T-helper 2 cell treated with Interferon-gamma antibody and Interleukin-4, amounts not matched to agents 100 ng/mL and 5 ng/mL, for 36 hours (primary cell): Measurements from ENCODE around the gene C2orf81. TPM values are rescaled to one million over a fixed set of nuclear protein-coding genes. Genes with fewer than 3 reads are reported as not detected.

Experiments
- intact Hi-C: fragments of 100-400 bp; cut with micrococcal nuclease; formaldehyde crosslinking; loops from one replicate; pipeline ENCODE4 v1.15.1; 2023
- total RNA-seq: library from RNA; stranded (reverse); gene quantifications from 2 replicates; pipeline ENCODE4 v1.2.3, GENCODE V29; 2022

The C2orf81 gene
- total RNA-seq, 1 donor from 2014 or later, result 1.5 TPM

DNA sequence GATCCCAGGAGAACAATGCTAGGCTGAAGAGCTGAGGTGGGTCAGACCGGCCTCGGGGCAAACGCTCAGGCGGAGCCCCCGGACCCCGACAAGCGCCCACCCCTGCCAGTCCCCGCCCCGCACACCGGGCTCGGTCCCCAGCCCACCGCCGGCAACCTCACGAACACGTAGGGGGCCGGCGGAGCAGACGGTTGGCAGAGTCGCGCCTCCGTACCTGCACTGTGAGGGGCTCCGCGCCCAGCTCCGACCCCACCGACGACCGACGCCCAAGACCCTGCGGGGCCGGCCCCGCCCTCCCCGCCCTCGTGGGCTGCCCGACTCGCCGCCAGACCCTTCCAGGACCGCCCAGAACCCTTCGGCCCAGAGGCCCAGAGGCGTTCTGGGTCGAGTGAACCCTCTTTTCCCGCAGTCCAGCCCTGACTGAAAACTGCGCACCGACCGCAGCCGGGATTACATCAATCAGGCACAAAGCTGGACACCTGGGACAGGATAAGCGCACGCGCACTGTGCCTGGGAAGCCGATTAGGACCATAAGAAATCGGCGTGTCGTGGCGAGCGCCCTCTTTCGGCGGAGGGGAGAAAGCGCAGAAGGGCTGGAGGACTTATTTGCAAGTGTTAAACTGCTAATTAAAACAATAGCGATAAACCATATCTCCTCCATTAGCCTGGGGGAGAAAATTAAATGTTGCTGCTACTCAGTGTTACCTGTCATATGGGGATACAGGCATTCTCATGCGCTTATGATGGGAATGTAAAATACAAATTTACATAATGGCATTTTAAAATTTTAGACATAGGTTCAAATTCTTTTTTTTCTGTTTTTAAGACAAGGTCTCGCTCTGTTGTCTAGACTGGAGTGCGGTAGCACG lies 29.6 kb downstream of the C2orf81 start:
- intact Hi-C loops, result loop anchor here (1.0 to 2.0 kb wide), 7 partner anchors 8 to 245 kb away; partner anchors contain the start of genes AUP1, BOLA3, C2orf81 and HTRA2

DNA sequence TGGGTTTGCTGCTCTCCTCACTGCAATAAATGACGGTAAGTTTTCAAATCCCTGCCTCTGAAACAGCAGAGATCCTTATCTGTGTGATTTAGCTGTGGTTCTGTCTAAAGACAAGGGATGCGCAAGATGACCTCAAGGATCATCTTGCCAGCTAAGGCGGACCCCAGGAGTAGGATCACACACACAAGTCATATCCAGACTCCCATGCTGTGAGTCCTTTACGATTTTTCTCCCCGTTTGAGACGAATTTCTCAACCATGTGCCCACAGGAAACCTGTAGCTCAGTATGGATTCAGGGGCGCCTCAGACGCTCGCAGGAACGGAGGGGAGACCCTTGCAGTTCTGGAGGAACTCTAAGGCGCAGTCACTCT lies 30.2 kb downstream of the C2orf81 start:
- intact Hi-C loops, result loop anchor here (2.0 kb wide), 1 partner anchor 140 kb away; no protein-coding TSS in a partner anchor

DNA sequence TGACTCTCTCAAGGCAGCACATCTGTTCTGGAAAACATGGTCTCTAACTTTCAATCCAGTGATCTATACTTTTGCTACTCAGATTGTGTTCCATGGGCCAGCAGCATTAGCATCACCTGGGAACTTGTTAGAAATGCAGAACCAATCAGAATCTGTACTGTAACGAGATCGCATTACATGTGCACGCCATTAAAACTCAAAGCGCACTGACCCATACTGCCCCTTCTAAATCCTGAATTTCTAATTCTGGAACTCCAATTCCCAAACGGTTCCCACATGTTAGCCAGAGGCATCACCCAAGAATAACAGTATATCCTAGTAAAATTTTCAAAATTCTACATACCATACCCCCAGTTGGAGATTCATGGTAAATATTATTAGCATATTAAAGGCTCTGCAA lies 30.8 kb downstream of the C2orf81 start:
- intact Hi-C loops, result loop anchor here (2.0 kb wide), 1 partner anchor 140 kb away; no protein-coding TSS in a partner anchor

DNA sequence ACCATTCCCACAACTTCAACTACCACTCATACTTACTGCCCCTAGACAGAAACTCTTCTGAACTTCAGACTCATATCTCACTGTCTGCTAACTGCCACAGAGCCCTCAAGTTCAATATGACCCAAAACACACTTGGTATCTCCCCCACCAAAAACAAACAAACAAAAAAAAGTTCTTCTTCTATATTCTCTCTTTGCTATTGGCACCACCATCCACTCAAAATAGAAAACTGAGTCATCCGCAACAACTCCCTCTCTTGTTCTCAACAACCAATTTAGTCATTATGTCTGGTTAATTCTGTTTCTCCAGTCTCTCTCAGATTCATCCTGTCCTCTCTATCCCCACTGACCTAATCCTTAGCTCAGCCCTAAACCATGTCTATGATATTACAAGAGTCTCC lies 34.1 kb downstream of the C2orf81 start:
- intact Hi-C loops, result no loop called here

DNA sequence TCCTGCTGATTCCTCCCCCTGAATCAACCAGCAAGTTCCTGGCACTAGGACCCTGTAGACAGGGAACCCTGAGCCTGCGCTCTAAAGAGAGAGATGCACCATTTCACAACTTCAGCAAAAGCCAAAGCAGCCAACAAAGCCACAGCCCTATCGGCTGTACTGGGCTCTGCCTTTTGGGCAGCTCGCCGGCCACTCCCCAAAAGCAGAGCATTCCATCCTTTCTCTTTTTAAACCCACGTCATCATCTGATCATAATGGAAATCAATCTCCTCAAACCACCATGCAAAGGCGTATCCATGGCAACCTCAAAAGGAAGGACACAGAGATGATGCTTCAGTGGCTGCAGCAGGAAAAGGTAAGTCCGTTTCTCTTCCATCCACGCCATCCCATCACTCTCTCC lies 36.0 kb downstream of the C2orf81 start:
- intact Hi-C loops, result no loop called here

DNA sequence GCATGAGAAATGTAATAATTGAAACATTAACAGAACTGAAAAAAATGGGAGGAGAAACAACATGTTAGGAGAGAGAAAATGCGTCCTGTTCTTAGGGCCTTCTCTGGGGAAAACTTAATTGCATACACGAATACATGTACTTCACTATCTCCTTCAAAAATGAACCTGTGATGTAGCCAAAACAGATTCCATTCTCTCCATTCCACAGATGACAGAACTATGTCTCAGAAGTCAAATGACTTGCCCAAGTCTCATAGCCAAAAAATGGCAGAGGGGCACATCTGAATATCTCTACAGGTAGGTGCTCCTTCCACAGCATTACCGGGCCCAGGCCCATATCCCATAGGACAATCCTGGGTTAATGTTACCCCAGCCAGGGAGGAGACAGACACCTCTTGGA lies 37.4 kb downstream of the C2orf81 start:
- intact Hi-C loops, result no loop called here

DNA sequence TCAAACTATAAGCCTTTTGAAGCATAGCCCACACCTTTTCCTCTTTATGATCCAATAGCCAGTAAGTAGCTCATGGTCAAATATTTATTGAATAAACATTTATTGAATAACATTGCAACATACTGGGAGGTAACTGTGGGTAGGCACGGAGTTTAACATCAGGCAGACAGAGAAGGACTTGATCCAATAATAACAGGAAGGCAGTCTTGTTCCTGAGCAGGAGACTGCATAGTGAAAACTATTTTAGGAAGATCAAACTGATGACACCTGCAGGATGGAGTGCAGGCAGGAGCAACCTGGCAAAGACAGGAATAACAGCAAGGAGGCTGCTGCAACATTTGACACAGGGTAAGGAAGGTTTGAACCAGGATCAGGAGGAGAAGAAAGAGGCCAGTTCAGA lies 38.2 kb downstream of the C2orf81 start:
- intact Hi-C loops, result no loop called here

DNA sequence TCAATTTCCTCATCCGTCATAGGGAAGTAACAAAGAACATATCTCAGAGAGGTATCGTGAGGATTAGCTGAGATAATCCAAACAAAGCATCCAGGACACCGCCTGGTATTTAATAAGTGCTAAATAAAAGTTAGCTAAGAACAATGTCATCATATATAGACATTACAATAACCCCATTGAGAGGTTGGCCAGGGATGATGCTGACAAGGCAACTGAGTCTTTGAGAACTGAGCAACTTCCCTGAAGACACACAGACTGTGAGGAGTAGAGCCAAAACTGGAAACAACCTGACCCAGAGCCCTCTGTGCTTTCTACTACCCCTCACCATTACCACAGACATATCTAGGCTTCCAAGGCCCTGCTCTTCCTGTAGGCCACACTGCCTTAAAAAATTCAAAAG lies 39.7 kb downstream of the C2orf81 start:
- intact Hi-C loops, result no loop called here

DNA sequence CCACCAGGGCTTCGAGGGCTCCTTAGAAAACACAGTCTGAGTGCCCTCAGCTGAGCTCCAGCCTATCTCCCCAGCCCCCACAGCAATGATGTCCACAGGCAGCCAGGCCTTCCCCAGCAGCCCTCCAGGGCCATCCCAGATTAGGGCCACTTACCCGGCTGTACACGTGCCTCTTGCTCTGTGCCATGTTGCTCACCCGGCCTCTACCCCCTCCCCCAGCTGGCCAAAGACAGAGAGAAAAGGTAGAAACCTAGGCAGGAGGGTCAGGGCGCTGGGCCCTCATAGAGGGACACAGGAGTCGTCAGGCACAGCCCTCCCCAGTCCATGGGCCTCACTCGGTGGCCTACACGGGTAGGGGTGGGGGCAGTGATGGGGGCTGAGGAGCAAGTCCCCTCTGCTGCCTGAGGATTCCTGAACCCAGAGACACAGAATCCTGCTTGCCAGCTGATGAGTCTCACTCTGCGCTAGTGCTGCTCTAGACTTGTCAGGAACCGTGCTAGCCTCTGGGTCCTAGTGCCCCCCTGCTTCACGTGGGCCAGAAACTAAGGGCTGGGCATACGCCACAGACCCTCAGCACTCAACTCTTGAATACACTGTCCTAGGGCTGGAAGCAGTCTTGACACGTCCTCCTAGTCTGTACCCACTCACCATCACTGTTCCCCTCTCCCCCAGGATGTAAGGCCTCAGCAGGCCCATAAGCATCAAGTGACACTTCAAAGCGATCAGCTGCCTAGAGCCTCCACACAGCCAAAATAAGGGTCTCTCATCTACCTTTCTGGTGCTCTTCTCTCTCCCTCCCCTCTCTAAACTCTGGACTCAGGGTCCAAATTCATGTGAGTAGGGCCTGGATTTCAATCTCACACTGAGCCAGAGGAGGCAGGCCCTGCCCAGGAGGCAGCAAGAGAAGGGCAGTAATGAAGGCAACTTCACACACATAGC lies 41.3 kb downstream of the C2orf81 start, which contains the start of gene DCTN1:
TSS of gene DCTN1 (minus strand) at position 461 of the 939 bp plus-strand sequence. CDS start at position 187, 274 bp downstream.
- intact Hi-C loops, result no loop called here

DNA sequence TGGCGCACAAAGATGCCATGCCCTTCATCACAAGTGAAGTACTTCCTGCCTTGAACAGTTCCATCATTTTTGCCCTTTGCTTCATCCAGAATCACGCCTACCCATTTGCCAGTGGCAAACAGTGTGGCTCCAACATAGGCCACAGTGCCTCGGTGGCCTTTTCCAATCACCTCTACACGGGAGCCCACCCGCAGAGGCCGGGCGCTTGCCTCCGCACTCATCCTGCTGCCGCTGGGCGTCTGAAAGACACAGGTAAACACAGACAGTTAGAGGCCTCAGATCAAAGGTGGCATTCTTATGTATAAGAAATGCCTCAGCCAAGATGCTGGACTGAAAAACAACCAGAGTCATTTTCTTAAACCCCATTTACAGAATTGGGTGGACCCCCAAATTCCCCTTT lies 43.4 kb downstream of the C2orf81 start:
- intact Hi-C loops, result no loop called here

DNA sequence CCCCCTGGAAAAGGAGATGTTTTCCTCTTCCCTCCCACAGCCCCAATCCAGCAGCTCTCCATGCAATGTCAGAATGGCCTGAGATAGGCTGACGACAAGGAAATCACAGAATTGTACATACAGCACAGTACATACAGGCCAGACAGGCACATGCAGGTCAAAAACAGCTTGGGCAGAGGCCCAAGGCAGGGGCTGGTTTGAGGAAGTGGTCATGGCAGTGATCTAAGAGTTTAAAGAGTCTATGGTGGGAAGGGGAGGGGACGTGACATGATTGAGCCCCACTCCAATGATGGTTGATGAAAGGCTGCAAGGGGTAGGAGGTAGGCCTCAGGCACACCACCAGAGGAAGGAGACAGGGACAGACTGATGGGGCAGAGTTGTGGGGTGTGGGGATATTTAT lies 45.6 kb downstream of the C2orf81 start:
- intact Hi-C loops, result no loop called here

DNA sequence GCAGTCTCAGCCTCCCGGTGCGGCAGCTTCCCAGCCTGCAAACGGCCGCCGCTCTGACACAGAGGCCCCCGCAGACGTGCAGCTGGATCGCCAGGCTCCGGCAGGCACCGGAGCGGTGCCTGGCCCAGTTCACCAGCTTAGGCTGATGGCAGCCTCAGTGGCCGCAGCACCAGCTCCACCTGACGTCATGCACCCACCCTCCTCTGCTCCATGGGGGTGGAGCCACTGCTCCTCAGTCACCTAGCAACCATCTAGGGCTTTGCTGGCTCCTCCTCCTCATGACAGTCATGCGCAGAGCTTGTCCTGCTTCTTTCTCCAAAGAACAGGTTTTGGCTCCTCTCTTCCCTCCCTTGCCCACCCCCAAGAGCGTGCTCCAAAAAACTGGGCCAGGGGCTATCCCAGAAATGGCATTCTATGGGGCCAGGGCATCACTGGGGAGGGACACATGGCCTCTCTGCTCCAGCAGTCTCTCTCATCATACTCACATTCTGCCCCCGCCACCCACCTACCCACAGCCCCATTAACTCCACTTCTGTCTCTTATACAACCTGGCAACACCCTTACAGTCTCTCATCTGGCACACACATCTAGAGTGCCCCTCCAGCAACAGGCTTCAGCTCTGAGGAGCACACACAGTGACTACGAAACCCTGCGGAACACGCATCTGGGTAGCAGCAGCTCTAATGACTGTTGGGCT lies 46.8 kb downstream of the C2orf81 start:
- intact Hi-C loops, result no loop called here

DNA sequence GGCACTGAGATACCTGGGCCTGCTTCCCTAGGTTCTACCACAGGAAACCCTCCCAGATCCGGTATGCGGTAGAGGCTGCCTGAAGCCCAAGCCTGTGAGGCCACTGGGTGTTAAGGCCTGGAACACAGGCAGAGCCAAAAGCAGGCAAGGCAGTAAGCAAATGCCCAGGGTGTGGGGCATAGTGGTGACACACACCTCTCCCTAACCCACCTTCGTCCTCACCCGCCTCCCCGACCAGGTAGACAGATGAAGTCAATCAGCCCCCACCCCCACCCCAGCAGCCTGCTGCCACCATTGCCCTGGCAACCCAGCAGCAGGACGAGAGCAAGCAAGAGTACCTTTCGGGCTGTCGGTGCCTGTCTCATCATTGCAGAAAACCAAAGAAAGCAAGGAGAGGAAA lies 47.4 kb downstream of the C2orf81 start:
- intact Hi-C loops, result no loop called here

DNA sequence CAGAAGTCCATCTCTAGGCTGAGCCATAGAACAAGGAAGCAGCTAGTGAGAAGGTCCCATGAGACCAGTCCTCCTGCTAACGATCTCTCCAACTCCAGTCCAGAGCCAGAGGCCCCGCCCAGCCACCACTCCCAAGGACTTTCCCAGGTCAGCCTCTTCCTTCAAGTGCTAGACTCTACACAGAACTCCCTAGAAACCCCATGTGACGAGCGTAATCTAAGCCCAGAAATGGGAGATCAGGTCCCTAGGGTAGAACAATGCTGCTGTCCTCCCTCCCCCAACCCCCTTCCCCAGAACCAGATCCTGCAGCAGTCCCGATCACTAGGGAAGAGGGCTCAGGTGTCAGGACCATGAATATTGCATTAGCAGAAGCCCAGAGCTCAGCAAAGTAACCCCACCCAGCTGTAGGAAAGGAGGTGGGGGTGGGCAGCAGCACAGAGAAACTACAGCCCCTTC lies 48.2 kb downstream of the C2orf81 start:
- intact Hi-C loops, result no loop called here

DNA sequence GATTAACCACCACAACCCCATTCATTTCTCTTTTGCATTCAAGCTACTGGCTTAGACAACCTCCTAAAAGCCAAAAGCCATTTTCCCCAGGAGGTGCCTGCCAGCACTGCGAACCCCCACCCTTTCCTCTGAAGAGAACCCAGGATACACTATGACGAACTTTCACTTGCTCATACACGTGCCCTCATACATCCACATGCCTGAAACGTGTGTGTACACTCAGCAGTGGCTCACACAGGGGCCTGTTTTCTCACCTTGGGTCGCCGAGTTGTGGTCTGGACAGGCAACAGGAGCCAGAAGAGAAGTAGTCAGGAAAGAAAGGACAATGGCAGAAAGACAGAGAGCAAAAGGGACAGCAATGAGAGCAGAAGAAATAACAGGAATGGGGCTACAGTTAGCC lies 48.7 kb downstream of the C2orf81 start:
- intact Hi-C loops, result no loop called here

DNA sequence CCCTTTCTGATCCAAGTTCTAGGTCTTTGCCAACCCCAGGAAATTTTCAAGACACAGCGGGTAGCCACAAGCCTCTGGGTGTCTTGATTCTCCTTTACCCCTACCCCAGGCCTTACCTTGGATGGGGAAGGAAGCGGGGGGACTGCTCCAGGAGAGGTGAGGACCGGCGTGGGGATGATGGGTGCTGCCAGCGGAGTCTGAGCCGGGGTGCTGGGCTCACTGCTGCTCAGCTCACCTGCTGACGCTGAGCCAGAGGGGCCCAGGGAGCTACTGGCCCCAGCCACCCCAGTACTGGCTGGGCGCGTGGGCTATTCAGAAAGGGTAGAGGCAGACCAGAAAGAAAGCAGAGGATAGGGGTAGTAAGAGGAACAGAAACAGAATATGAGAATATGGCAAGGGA lies 50.0 kb downstream of the C2orf81 start:
- intact Hi-C loops, result no loop called here

DNA sequence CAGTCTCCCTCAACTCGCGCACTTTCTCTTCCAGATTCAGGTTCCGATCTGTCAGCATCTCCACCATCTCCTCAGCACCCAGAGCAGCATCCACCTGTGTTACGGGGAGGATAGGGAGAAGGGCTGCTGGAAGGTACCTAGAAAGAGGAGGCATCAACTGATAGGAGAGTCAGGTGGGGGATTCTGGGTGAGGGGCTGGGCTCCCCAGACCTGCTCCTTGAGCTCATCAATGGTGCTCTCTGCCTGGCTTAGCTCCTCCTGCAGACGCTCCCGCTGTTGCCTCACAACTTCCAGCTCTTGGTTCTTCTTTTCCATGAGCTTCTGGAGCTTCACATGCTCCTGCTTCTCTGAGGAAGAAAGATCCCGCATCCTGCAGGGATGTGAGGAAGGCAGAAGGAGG lies 51.4 kb downstream of the C2orf81 start:
- intact Hi-C loops, result no loop called here

DNA sequence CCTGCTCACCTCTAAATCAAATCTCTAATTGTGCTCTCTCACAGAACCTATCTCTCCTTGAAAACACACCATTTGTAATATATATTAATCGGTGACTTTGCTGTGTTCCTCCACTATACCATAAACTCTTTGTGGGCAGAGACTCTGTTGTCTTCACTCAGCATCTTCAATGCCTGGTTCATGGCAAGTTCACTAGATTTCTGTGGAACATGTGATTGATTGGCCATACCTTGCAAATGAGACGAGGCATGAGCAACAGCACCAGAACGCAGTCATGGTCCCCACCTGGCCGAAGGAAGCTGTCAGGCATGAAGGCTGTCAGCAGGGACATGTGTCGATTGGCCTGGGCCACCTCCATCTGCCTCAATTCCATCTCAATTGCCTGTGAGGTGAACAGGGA lies 52.9 kb downstream of the C2orf81 start:
- intact Hi-C loops, result no loop called here

DNA sequence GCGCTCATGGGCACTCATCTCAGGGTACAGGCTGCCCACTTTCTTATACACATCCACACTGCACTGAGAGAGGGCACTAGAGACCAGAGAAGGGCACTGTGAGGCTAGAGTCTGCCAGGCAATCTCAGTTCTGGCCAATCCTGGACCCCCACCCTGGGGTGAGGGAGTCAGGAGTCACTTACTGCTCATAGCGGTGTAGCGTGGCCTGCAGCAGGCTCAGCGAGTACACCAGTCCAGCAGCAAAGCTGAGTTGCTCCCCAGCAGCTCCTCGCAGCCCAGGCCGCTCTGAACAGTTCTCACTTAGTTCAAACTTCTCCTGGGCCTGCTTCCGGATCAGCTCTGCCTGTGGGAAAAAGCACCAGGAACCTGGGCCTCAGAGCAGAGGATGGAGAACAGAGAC lies 53.6 kb downstream of the C2orf81 start:
- intact Hi-C loops, result no loop called here

DNA sequence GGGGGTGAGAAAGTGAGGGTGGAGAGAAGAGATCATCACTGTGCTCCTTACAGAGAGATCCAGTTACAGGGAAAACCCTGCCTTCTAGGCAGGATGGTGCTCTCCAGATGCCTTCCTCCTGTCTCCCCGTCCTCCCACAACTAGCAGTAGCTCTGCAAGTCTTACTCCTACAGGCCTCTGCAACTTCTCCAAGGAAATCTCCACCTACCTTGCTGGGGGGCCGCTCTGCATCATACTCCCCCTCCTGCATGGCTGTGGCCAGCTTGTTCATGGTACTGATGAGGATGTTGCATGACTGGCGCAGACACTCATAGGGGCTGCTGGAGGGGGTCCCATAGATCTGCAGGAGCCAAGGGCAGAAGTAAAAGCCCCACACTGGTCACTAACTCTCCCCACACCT lies 55.4 kb downstream of the C2orf81 start:
- intact Hi-C loops, result no loop called here
